SHP77 (cell line): Measurements from ENCODE around the gene EPB41L3.
"Not testable (repeated sequence)": the region's sequence is repeated elsewhere in the genome, so short reads cannot be mapped to it uniquely, and the experiment has no call there.

Source experiments
- DNase-seq, 2 experiments: peaks; one replicate each; lab custom pipeline; 2025; lab: John Stamatoyannopoulos, UW

The EPB41L3 gene

DNA sequence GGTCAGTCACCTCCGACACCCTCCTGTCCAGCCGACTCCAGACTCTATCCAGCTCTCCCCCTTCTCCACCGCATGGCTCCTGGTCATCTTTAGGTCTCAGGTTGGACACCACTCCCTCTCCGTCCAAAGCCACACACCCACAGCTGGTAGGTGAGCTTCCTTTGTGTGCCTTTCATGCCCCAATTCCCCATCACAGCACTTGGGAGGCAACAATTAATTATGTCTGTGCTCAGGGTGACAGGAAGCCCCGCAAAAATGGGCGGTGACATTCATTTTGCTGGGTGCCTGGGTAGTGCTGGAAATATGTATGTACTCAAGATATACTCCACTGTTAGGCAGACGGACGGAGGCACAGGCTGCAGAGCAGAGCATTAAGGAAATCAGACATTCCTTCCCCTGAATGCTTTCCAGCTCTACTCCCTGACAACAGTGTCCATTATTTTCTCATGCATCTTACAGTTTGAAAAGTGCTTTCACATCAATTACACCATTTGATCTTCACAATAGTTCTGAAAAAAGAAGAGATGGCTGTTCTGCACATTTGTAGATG is 13.1 kb downstream of the EPB41L3 start:
- no peak for DNase-seq

DNA sequence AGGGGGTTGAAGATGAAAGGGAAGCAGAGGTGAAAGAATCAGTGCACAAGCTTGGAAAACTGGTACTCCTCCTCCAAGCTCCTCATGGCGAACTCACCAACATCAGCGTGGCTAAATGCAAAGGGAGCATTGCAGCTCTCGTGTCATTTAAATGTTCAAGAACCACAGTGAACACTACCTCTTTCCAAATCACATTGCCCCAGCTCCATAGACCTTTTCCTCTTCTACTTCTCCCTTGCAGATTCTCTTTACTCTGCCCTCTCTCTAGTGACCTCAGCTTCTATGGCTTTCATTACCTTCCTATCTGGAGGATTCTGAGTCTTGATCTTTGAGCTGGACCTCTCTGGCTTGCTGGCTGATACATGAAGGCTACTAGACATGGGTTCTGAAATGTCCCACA is 14.3 kb downstream of the EPB41L3 start:
- DNase-seq, result no peak

DNA sequence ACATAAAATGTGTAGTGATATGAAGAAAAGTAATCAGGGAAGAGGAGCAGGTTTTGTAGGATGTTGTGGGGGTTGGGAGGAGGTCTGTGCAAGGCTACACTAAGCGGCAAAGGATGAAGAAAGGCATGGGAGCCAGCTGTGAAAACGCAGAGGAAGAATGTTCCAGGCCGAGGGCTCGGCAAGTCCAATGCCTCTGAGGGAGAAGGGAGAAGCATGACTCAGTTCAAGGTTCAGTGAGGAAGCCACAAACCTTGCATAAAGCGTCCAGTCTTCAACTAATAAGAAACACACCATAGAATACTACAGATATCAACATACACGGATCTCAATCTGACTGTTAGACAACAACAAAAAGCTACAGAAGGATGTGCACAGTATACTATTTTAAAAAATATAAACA is 16.2 kb downstream of the EPB41L3 start:
- no peak for DNase-seq

DNA sequence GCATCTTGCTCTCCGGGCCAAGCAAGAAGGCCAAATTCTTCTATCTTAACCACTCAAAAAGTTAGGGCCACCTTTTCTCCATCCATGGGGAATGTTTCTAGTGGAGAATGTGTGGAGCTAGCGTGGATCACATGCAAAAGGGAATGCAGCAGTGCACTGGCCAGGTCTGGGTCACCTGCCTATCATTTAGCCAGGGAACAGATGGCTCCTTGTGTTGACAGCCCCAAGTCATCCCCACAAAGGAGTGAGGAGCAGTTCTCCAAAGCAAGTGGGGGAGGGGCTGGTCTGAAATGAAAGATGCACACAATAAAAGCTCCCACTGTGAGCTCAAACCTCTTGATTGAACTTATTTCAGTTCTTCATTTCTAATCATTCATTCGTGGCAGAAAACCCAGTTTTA is 19.1 kb downstream of the EPB41L3 start:
- DNase-seq, result no peak

DNA sequence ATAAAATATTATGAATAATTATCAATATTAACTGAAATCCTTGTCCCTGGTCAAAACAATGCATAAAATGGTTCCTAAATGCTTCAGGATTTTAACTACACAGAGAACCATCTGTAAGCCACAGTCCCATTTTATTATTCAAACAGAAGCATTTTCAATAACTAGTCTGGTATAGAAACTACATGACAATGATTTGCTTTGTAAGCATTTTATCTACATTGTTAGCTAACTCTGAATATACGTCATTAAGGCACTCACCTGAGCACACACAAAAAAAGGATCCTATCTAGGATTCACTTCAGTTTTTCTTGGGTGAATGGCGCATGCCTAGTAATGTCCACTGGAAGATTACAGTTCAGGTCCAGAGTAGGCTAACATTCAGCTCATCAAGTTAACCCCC is 22.8 kb downstream of the EPB41L3 start:
- no peak for DNase-seq

DNA sequence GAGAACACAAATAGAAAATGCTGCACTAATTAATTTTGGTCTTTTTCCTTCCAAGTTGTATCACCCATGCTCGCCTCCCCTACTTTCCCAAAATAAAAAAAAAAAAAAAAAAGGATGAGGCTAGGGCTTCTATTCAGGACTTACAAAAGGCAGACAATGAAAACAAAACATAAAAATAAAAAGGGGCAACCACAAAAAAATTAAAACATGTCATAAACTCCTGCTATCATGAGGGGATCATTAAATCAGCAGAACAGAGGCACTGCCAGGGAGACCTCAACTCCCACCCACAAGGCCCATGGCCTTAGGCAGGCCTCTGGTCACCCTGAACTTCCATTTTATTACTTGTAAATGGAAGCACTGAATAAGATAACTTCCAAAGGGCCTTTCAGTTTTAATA is 23.3 kb downstream of the EPB41L3 start:
- DNase-seq, result no peak

DNA sequence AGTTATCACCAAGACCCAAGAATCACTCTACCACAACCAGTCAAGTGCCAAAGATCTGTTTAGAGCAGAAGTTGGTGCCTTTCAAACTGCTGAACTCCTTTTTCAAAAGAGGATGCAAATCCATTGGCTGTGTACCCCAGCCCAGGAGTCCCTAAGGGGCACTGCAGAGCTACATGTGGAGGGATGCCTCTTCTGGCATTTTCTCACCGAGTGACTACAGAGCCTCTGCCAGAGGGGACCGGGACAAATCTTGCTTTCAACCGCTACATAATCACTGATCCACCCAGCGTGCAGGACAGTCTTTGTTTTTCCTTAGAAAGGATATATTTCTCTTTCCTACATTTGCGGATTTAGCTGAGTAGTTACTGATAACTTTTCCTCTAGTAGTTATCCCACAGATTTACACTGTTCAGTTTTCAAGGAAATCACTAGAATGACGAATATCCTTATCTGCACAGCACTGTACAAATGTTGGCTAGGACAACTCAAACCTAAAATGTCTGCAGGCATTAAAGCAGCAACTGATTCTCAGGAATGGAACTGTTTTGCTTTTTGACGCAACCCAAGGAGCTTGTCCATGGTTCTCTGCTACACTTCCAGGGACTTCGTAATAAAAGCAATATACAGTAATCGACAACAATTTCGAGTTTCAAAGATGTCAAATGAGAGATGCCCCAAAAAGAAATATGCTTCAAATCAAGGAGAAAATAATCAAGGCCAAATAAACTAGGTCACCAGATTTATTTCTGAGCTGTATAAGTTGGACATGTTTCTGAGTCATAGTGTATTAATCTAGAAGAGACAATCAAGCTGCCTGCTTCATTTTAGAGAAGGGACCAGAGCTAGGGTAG is 24.1 kb downstream of the EPB41L3 start:
- no peak for DNase-seq

DNA sequence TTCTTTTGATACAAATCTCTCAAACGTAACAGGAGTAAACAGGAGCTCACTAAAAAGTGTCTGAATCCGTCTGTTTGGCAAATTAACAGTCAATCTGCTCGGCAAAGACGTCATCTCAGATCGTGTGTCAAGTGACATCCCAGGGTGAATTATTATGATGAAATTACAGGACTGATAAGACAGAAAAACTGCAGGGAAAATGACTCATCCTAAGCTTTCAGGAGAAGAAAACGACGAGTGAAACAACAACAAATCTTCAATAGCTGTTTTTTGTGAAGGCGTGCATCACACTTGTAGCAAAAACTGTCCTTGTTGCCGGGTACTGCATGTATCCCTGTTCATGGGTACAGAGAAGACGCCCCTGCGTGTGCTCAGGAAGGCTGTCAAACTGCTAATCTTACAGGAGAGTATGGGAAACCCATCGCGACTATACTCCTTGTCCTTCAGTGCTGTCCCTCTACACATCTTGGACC is 24.9 kb downstream of the EPB41L3 start:
- no peak for DNase-seq

DNA sequence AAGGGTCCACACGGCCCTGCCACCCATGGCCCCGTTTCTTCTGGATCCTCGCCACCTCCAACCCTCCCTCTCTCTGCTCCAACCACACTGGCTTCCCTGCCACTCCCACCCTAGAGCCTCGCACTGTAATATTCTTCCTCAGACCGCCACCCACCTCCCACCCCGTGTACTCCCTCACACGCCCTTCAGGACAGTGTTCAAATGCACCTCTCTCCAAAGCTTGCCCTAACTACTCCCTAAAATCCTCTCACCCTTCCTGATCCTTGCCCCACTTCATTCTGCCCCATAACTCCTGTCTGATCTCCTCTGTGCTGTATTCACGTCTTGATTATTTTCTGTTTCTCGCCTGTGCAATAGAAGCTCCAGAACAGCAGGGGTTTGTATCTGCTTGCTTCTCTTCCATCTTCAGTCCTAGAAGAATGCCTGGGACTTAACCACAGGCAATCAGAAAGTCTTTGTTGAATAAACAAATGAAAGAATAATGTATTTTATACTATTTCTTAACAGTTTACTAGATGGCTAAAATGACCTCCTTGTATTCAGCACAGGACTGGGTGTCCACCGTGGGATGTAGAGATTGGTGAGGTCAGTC is 25.5 kb downstream of the EPB41L3 start:
- no peak for DNase-seq

DNA sequence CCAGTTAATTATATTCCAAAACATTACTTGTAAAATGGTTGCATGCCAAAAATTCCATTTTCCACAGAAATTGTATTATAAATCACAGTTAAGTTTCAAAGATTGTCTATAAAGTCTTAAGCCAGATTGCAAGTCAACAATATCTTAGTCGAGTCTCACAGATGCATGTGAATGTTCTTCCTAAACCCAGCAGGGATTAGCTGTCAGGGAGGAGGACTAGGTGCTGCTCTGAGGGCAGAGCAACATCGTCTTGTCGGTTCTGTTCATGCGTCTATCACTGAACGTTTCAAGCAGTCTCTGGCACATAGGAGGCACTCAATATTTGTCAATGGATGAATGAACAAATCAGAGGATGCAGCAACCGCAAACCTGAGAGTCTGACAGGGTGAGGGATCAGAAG is 27.0 kb downstream of the EPB41L3 start:
- DNase-seq, result no peak

DNA sequence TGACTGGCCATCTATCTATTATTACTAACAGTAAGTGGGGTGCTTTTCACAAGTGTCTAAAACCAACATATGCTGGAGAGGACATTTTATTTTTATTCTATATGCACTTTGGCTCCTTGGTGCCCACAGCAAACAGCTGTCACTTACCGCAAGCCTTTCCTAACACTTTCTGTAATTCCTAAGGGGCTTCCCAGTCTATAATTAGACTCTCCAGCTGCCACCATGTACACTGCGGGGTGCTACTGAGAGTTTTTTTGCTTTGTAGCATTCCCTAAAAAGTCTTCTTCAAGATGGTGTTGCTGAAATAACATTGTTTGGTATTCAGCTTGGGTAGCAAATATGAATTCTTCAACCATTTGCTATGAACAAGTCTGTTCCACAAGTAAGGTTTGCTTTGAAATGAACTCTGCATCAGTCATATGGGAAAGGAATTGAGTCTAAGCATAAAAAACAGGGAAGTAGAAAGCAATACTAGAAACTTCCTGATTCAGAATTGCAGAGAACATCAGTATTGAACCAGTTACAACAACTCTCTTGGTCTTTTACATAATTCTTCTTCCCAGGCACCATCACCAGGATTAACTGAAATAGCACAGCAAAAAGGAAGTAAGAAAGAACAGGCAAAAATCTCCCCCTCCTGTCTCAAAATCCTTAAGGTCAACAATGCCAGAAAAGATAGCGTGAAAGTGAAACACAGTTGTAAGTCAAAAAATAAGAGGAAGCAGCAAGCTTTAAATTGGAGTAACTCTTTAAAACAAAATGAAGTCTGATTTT is 28.6 kb downstream of the EPB41L3 start:
- no peak for DNase-seq

DNA sequence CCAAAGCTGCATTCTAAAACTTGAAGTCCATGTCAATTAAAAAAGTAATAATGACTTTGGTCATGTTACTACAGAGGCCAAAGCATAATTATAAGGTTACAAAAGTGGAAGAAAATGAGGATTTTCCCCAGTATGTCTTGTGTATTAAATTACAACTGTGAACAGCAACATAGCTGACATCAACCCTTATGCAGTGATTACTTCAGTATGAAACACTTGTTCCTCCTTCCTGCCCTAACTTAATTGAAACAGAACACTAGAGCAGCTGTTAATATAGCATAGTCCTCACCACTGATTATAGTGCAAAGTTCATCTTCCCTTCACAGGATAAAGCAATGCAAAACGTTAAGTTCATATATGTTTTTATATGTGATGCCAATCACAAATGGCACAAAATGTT is 29.9 kb downstream of the EPB41L3 start:
- DNase-seq, result no peak

DNA sequence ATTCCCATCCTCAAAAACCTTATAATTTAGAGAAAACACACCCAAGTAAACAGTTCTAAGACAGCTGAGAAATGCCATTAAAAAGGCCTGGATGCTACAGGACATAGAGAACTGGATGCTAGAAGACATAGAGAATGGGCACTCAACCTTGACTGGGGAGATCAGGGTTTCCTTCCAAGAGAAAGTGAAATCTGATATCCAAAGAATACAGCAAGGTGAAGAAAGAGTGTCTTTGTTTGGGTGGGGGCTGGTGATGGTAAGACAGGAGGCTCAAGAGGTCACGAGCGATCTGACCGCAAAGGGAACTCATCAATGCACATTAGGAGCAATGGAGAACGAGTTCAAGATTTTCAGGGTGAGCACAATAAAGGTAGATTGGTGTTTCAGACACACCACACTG is 31.6 kb downstream of the EPB41L3 start:
- no peak for DNase-seq

DNA sequence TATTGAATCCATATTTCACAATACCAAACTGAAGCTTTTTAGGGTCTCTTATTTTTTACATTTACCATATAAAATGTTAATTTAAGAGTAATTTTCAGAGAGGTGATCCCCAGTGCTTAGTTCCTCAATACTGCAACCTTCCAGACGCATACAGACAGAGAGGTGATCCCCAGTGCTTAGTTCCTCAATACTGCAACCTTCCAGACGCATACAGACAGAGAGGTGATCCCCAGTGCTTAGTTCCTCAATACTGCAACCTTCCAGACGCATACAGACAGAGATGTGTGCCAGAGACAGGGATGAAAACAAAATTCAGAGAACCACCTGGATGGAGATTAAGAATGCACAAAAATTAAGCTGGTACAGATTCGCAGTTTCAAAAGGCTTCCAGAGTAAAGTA is 32.3 kb downstream of the EPB41L3 start:
- not testable (repeated sequence) for DNase-seq

DNA sequence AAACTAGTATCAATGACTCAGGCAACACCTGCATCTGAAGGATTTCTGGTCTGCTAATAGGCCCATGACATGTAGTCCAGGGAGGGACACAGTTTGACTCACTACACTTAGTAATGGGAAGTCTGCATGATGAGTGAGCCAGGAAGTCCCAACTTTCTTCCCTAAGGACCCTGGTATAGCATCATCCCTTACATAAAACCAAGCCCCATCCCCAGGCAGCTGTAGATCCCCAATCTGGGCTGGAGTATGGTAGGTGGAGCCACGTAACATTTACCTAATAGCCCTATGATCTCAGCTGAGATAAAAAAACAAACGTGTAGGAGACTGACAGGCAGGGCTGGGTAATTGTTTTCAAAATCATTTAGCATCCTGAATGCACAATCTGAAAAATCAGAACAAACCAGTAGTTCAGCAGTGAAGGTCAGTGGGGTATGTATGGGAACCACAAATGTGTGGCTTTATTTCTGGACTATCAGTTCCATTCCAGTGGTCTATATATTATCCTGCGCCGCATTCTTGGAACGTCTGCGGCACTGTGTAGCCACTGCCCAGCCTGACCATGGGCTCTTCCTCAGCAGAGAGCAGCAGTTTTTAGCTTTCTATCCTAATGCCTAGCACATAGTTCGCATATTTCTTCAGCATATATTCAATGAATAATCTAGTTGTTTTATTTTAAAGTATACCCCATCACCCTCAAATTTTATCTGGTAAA is 33.5 kb downstream of the EPB41L3 start:
- no peak for DNase-seq

DNA sequence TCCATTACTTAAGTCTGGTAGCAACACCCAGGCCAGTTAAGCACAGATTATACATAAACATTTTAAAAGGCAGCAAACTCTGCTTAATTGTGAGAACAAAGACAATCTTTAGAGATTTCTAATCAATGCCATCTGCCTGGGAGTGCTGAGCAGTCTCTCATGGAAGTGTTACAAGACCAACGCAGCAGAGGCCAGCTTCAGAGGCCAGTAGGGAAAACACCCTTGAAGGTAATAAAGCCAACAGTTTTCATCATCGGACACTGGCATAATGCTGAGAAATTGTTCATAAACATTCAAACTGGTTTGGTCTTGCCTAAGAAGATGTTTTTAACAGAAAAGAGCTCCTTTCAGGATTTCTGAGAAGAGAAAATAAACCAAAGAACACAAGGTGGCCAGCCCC is 35.0 kb downstream of the EPB41L3 start:
- no peak for DNase-seq

DNA sequence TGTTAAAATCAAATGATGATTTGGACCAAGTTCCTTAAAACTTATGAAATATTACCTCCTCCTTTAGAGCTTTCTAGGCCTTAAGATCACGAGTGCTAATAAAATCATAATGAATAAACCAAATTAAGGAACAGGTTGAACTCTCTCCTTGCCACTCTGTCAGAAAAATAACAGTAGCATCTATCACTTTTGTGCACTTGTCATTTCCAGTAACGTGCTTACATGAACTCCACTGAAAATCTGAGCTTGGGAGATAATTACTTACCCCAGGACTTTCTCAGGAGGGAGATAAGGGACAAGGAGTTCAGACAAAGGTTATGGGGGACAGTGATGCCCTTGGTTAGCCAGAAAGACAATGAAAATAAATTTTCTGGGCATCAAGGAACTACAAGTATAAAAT is 36.0 kb downstream of the EPB41L3 start:
- no peak for DNase-seq

DNA sequence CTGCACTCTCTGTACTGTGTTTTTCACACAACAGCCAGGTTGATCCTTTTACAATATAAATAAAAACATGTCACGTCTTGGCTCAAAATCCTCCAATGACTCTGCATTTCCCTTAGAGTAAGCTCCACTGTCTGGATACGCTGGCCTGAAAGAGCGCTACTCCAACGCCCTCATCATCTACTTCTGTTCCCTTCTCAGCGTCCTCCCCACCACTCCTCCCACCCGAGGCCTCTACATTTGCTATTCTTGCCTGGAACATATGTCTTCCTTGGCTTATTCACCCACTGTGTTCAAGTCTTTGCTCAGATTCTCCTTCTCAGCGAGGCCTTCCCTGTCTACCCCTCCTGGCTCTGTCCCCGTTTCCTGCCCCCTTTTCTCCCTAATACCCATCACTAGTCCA is 37.6 kb downstream of the EPB41L3 start:
- no peak for DNase-seq

DNA sequence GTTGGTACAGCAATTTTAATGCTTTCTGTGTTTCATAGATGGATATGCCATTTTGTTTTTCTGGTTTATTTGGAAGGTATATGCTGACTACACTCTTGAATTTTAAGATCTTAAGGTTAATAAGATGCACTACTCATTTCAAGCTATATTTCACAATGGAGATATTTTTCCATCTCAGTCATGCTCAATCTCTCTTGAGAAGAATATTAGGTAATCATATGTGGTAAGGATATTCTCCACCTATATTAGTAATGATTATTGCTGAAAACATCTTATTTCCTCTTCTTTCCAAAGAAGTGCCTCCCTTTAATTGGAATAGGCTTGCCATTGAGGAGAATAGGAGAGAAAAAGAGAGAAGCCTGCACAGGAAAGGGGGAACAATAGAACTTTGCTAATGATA is 40.1 kb downstream of the EPB41L3 start:
- DNase-seq, result no peak

DNA sequence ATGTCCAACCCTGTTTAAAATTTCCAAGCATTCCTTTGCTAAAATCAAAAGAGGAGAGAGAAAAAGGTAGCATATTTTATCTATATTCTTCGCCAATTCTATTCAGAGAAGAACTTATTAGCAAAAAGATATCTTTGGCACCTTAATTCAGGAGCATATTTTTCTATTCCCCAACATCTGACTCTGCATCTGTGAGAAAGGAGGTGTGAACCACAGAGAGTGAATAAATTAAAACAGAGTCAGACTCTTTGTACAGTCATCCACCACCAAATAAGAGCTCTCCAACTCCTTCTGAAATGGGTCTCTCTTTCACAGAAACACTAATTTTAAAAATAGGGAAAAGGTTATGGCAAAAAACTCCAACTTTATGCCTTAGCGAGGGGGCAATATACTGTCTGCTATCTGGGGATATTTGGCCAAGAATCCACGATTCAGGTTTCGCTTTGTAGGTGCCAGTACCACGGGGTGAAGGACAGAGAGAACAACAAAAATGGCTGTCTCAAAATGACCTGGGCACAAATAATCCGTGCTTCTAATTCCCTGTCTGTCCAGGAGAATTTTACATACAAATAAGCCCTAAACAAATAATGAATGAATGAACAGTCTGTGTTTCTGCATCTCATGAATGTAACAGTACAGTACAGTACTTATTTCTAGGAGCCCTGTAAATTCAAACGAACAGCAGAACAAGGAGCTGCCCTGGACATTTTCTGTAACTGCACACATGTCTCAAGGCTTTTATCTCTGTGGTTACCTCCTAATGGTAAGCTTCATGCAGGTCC is 43.4 kb downstream of the EPB41L3 start:
- DNase-seq, result no peak

DNA sequence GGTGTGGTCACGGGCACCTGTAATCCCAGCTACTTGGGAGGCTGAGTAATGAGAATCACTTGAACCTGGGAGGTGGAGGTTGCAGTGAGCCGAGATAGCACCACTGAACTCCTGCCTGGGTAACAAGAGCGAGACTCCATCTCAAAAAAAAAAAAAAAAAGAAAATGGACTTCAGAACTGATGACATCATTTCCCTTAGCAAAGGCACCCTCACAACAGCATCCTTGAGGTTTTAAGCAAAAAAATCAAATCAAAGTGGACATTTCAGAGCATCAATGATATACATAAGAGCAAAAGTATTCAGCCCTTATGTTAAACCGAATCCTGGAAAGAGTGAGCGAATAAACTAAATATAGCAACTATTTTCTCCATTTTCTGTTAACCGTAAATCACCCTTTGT is 45.3 kb downstream of the EPB41L3 start:
- DNase-seq, result no peak
